PC-3 (cell line): ENCODE results near the gene AQP6. TPM values are rescaled to one million over a fixed set of nuclear protein-coding genes. Genes with fewer than 3 reads are reported as not detected.

Source experiments
- ATAC-seq: fragments of 200-7000 bp; cut with Tn5 transposase; 2 replicates; pipeline ENCODE4 v1.9.1; 2020; ENCODE audit warnings: mild to moderate bottlenecking, moderate library complexity
- BruUV-seq: library from RNA; stranded (reverse); fragments of 400-500 nt; replicated peaks from 2 replicates; lab custom pipeline; 2021; lab: Mats Ljungman, UMichigan
- CTCF ChIA-PET: fragments of 300-600 bp; sonication (Branson Sonifier 250); formaldehyde crosslinking; loops from one replicate; lab custom pipeline; 2022; ENCODE audit warnings: antibody characterized with exemption; lab: Charles Lee
- POLR2A ChIA-PET: fragments of 300-600 bp; sonication (Branson Sonifier 250); formaldehyde crosslinking; loops from one replicate; lab custom pipeline; 2022; ENCODE audit warnings: antibody characterized with exemption; ENCODE audit not compliant: unreplicated experiment; lab: Charles Lee
- DNase-seq: peaks from one replicate; pipeline ENCODE4 v3.0.0-alpha.2; 2015
- H2AFZ ChIP-seq: fragments of 300-600 bp; sonication (generic); 2 replicates; pipeline ENCODE4 v1.6.0; 2016; ENCODE audit warnings: antibody characterized with exemption, low read length
- H3F3A ChIP-seq: fragments of 300-600 bp; sonication (generic); one replicate; pipeline ENCODE4 v1.6.0; 2017; ENCODE audit warnings: antibody characterized with exemption, low read length, control low read depth, mild to moderate bottlenecking; ENCODE audit not compliant: unreplicated experiment
- H3K27ac ChIP-seq: fragments of 300-600 bp; sonication (generic); 2 replicates; pipeline ENCODE4 v1.5.1; 2016; ENCODE audit warnings: mild to moderate bottlenecking, low read length
- H3K27me3 ChIP-seq: fragments of 300-600 bp; sonication (generic); 2 replicates; pipeline ENCODE4 v1.6.1; 2016; ENCODE audit warnings: low read length, mixed read lengths
- H3K36me3 ChIP-seq: fragments of 300-600 bp; sonication (generic); 2 replicates; pipeline ENCODE4 v1.6.1; 2016; ENCODE audit warnings: low read depth, mixed run types, low read length, mixed read lengths
- H3K4me1 ChIP-seq: fragments of 300-600 bp; sonication (generic); 2 replicates; pipeline ENCODE4 v1.5.1; 2016; ENCODE audit warnings: low read length; ENCODE audit not compliant: insufficient read depth
- H3K4me2 ChIP-seq: fragments of 300-600 bp; sonication (generic); 2 replicates; pipeline ENCODE4 v1.6.0; 2016; ENCODE audit warnings: low read length
- H3K4me3 ChIP-seq: fragments of 300-600 bp; sonication (generic); 2 replicates; pipeline ENCODE4 v1.5.1; 2016; ENCODE audit warnings: mild to moderate bottlenecking, low read length, mixed read lengths
- H3K79me2 ChIP-seq: fragments of 300-600 bp; sonication (generic); 2 replicates; pipeline ENCODE4 v1.6.1; 2017; ENCODE audit warnings: low read length, mixed read lengths
- H3K9ac ChIP-seq: fragments of 300-600 bp; sonication (generic); 2 replicates; pipeline ENCODE4 v1.6.0; 2016; ENCODE audit warnings: mild to moderate bottlenecking, low read length
- H3K9me2 ChIP-seq: fragments of 300-600 bp; sonication (generic); replicated peaks from 2 replicates; pipeline ENCODE4 v1.6.1; 2016; ENCODE audit warnings: mixed run types, low read length, mixed read lengths
- H3K9me3 ChIP-seq: fragments of 300-600 bp; sonication (generic); 2 replicates; pipeline ENCODE4 v1.6.1; 2016; ENCODE audit warnings: low read length, mixed read lengths
- H4K20me1 ChIP-seq: fragments of 300-600 bp; sonication (generic); 2 replicates; pipeline ENCODE4 v1.6.1; 2016; ENCODE audit warnings: low read length, mixed read lengths
- CTCF ChIP-seq: fragments of 300-600 bp; sonication (generic); conservative IDR thresholded peaks from 2 replicates; pipeline ENCODE4 v1.5.1; 2017; ENCODE audit warnings: antibody characterized with exemption, low read depth, mild to moderate bottlenecking, low read length
- EZH2 ChIP-seq: fragments of 300-600 bp; sonication (generic); IDR thresholded peaks from one replicate; pipeline ENCODE4 v1.6.1; 2017; ENCODE audit warnings: antibody characterized with exemption, mild to moderate bottlenecking, low read length; ENCODE audit not compliant: unreplicated experiment
- EZH2phosphoT487 ChIP-seq: fragments of 300-600 bp; sonication (generic); IDR thresholded peaks from 2 replicates; pipeline ENCODE4 v1.6.1; 2018; ENCODE audit warnings: mild to moderate bottlenecking, antibody characterized with exemption, low read length, borderline replicate concordance
- intact Hi-C: fragments of 100-400 bp; cut with micrococcal nuclease; formaldehyde crosslinking; loops from 2 replicates; pipeline ENCODE4 v1.9.0; 2023
- total RNA-seq: library from RNA; depleted of rRNA; stranded (reverse); fragments of >200 nt; gene quantifications from 2 replicates; pipeline ENCODE4 v1.2.3, GENCODE V29; 2014

Gene AQP6
- total RNA-seq, 1 experiment from 2014 or later = not detected

- Histone ChIP-seq H3K9me3 (no peaks in the 10 kb centered on the region), H3K79me2 (no peaks in the 10 kb centered on the region), H3K9ac (no peak overlapping the region), H3K4me2 (no peak overlapping the region), H3F3A (no peaks in the 10 kb centered on the region), H3K4me3 (no peak overlapping the region), H2AFZ (no peak overlapping the region), H3K4me1 (peaks cover 19% of the 10 kb centered on the region), H3K9me2 (no peaks in the 10 kb centered on the region), H3K36me3 (no peaks in the 10 kb centered on the region), H3K27me3 (no peaks in the 10 kb centered on the region), H3K27ac (no peak overlapping the region), H4K20me1 (no peaks in the 10 kb centered on the region)
- no peak for ATAC-seq
- ChIA-PET POLR2A (no interaction called here), CTCF (no interaction called here)
- intact Hi-C loops = no loop called here
- no peak for DNase-seq
- BruUV-seq = no TSS peak
- TF ChIP-seq EZH2phosphoT487 (no peak), EZH2 (no peak), CTCF (no peak)
Observed at GRCh38 chr12:49941556-49942511, 30.9 kb upstream of the AQP6 start.

GRCh38 chr12:49942512-49942893 is 30.2 kb upstream of the AQP6 start:
- Histone ChIP-seq H3F3A (no peaks in the 10 kb centered on the region), H3K9me2 (no peaks in the 10 kb centered on the region), H3K9me3 (no peaks in the 10 kb centered on the region), H3K4me2 (peak overlapping the region; percentile 6; the same call in 1 of the 2 replicates), H3K4me1 (peaks cover 19% of the 10 kb centered on the region), H3K9ac (no peak overlapping the region), H3K36me3 (no peaks in the 10 kb centered on the region), H3K4me3 (no peak overlapping the region), H2AFZ (0 out of 2 replicates have a peak overlapping the region, but pooled peaks have one; percentile 33), H3K79me2 (no peaks in the 10 kb centered on the region), H3K27ac (no peak overlapping the region), H3K27me3 (no peaks in the 10 kb centered on the region), H4K20me1 (no peaks in the 10 kb centered on the region)
- intact Hi-C loops = no loop called here
- DNase-seq (no peak), ATAC-seq (no peak)
- BruUV-seq = no TSS peak
- ChIA-PET POLR2A (no interaction called here), CTCF (no interaction called here)
- TF ChIP-seq CTCF (no peak), EZH2 (no peak), EZH2phosphoT487 (no peak)
